EH (cell line): Measurements from ENCODE around the gene DTX1.

Experiments
- DNase-seq: peaks from one replicate; pipeline ENCODE4 v3.0.0-alpha.2; 2015; ENCODE audit warnings: low read depth

Gene DTX1

DNA sequence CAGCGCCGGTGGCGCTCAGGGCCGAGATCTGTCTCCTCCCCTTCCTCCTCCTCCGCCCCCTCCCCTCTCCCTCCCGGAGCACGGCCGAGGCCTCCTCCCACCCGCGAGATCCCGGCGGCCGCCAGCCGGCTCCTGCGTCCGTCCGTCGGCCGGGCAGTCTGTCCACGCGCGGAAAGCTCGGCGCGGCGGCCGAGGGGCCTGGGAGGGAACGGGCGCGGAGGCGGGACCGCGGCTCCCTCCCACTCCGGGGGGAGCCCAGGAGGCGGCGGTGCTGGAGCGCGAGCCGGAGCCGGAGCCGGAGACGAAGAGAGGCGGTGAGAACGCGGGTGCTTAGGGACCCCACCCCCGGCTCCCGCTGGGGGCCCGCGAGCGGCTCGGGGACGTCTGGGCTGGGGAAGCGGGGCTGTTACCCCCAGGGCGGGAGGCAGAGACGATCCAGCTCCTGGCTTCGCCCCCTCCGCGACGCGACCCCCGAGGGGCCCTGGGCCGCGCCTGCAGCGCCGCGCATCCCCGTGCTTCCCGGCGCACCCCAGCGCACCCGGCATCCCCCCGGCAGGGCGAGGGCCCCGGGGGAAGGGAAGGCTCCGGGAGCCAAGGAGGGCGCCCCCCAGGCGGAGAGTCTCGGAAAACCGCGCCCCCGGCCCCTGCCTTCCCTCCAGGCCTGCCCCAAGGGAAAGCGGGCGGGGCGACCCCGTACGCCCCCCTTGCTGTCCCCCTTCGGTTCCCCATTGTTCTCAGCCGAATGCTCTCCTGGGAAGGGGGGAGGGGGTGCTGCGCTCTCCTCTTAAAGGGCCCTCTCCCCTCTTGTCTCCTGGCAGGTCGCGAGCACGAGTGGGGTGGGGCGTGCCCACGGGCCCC is at the start of gene DTX1:
Gene DTX1, plus strand, starts transcription at position 100 of the 858 bp plus-strand sequence. CDS start 1,463 bp downstream, outside the sequence.
- no peak for DNase-seq

DNA sequence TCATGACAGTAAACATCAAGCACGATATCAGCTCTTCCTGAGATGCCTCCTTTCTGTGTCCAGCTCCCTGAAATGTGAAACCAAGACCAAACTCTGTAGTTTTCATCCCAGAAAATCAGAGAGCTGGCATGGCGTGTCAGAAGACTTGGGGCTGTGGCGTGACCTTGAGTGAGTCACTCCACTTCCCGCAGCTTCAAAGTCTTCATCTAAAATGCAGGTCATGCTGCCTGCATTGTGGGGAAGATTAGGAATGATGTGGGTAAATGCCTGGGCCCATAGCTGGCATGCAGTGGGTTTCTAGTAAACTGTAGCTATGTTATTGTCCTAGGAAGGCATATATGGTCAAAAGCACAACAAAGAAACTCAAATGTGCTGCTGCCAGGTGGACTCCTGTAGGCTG is 49.4 kb upstream of the DTX1 start:
- peak; percentile 65 for DNase-seq

DNA sequence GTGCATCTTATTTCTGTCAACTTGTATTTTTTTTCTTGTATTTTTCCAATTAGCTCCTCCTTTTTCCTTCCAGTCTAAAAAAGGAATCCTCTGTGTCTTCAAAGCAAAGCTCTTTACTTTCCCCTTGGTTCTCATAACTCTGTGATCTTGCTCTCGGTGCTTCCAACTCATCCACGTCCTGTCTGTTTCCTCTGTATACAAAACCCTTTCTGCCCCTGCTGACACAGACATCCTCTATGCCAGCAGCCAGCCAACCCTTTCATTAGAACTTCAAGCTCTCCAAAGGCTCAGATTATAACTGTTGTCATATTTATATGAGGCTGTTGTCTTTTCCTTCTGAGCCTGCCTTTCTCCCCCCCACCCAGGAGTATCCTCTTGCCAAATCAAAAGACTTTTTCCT is 45.8 kb upstream of the DTX1 start:
- no peak for DNase-seq

DNA sequence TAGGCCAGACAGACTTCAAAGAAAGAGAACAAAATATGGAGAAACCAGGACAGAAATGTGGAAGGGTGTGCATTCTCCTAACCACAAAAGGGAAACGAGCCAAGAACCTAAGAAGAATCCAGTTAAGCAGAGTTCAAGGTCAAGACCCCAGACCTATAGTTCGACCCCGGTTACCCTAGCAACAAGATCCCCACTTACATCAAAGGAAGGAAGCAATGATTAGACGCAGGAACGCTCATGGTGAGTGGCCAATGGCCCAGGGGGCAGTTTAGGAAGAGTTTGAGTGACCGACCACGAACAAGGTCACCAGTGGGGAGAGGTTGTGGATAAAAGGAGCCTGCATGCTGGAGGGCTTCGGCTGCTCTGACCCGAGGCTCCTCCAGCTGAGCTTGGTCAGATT is 42.0 kb upstream of the DTX1 start:
- no peak for DNase-seq

DNA sequence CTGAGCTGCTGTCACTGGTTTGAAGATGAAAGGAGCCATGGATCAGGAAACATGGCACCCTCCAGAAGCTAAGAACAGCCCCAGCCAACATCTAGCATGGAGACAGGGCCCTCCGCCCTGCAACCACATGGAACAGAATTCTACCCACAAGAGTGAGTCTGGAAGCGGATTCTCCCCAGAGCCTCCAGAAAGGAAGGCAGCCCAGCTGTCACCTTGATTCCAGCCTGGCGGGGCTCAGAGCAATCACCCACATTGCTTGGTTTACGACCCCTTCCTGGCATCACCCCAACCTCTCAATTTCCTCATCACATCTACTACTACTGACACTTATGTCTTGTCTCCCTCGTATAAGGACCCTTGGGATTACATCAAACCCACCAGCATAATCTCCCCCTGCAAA is 39.7 kb upstream of the DTX1 start:
- no peak for DNase-seq

DNA sequence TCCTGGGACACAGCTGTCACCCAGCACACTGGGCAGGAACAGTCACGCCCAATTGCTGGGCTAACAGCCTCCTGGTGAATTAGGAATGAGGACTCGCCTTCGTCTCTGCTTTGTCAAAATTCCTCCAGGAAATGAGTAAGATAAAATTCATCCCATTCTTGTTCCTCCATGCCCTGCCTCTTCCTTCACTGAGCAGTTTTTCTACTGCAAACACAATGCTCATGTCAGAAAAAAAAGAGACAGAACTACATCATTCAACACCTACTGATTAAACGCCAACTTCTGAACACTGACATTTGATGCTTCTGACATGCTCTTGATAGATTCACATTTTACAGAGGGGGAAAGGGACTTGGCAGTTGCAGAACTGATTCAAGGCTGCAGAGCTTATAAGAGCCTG is 37.5 kb upstream of the DTX1 start:
- DNase-seq = peak; percentile 48

DNA sequence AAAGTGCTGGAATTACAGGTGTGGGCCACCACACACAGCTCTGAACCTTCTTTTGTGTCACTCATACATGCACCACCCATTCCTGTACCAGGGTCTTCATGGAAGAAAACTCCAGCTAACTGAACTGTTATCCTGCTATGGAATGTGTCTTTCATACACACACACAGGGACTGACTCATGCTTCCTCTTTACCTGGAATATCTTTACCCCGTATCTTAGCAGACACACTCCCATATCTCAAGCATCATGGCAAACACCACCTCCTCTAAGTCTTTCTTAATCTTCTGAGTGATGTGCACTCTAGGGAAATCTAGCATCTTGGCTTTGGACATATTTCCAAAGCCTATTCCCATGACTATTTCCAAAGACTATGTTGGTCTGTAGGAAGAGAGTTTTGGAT is 35.0 kb upstream of the DTX1 start:
- DNase-seq = no peak

DNA sequence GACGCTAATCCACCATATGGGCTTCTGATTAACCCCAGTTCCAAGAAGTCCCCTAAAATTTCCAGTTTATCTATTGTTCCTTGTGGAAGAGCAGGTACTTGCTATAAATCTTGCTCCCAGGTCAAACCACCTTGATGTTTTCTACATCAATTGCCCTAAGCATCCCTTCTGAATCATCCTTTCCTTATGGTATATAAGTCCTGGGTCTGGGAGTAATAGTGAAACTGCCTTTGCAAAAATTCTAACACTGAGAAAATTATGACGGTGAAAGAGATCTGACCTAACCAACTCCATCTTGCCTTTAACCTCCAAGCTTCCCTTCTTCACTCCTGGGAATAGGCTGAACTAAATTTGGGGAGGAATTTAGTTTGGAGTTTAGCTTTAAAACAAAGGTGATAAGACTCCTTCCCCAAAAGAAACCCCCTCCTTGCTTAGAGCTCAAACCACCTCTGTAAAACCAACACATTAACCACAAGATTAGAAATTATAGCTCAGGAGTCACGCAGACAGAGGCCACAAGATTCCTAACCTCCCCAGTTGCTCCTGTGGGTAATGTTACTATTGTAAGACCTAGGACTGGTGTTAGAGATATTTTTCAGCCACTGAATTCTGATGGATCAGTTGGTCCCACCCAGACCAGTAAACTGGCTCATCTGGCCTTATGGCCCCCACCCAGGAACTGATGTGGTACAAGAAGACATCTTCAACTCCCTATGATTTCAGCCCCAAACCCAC is 33.8 kb upstream of the DTX1 start:
- DNase-seq = no peak

DNA sequence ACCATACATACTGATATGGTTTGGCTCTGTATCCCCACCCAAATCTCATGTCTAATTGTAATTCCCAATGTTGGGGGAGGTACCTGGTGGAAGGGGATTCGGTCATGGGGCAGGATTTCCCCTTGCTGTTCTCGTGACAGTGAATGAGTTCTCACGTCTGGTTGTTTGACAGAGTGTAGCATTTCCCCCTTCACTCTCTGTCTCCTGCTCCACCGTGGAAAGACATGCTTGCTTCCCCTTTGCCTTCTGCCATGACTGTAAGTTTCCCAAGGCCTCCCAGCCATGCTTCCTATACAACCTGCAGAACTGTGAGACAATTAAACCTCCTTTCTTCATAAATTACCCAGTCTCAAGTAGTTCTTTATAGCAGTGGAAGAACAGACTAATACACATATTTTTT is 28.8 kb upstream of the DTX1 start:
- no peak for DNase-seq

DNA sequence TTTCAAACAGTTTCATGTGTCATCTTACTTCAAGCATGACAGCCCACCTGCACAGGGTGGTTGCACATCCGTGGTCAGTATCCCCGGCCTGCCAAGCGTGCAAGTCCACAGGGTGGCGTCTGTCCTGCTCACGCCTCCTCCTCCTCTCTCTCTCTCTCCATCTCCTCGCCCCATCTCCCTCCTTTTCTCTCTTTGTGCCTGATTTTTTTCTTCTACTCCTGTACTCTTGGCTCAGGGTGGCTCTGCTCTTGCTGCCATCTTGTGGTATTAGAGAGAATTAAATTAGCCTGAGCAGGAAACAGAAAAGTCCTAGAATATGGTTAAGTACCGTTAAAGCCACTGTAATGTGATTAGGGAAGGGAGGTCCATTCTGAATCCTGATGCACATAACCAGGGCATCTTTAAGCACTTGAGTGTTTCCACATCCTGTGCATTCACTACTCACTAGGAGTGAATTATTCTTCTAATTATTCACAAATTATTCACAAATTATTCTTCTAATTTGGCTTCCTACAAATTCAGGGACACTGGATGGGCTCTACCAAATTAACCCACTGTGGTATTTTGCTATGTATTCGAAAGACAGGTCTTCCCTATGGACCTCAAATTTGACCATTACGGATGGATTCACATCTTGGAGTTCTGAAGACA is 25.5 kb upstream of the DTX1 start:
- peak; percentile 69 for DNase-seq

DNA sequence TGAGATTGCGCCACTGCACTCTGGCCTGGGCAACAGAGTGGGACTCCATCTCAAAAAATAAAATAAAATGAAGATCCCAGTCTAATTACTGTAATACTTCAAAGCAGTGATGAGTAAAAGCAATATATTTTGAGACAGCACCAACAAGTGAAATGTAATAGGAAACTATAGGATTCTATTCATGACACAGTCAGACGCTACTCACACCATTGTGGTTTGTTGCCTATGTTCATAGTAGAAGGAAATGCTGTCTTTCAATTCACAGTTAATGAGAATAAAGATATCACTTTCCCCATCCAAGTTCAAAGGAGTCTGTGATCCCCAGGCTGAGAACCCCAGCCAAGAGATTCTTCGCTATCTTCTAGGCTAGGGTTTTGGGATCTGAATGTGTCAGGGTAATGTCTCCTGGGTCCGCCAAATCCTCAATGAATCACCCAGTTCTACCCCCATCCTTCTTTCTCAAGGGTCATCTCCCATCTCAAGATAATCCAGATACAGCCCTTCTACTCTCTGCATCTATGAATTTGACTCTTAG is 16.6 kb upstream of the DTX1 start:
- DNase-seq = no peak

DNA sequence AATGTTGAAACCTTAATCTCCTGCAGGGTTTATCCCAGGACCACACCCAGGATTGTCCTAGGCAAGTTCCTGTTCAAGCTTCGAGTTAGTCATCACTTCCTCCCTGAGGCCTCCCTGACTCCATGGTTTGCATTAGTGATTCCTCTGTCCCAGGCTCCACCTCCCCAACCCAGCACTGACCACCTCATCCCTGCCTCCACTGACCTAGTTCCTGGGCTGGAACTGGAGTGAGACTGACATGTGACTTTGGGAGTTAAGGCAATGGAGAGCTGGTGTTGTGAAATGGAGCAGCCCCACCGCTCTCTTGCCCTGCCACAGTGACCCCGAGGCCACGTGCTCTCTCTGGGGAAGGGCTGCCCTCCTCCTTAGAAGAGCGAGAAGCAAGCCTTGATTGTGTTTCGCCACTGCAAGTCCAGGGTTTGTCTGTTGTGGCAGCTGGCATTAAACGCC is 15.8 kb upstream of the DTX1 start:
- DNase-seq = peak; percentile 64

DNA sequence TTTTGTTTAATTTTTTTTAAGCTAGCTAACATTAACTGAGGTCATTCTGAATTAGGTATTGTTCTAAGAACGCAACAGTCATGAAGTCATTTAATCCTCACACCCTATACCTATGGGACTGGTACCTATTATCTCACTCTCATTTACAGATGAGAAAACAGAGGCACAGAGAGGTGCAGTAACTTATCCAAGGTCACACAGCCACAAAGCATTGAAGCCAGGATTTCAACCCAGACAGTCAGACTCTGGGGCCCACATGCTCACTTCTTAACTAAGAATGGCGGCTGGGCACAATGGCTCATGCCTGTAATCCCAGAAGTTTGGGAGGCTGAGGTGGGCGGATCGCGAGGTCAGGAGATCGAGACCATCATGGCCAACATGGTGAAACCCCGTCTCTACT is 15.0 kb upstream of the DTX1 start:
- DNase-seq = no peak

DNA sequence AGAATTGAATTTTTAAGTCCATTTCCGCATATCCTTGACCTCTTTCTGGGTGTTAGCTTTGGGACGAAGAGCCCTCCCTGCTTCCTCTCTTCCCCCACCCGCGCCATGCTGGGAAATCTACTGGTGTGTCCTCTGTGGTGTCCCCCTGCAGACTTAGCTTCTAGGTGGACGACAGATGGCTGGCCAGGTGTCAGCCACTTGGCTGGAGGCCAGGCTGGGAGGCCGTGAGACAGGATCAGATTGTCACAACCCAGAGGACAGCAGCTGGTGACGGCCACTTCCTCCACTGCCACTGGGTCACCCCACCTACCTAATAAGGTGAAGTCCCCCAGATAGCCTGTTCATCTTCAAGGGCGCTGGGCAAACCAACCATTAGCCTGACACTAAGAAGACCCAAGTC is 13.3 kb upstream of the DTX1 start:
- DNase-seq = no peak

DNA sequence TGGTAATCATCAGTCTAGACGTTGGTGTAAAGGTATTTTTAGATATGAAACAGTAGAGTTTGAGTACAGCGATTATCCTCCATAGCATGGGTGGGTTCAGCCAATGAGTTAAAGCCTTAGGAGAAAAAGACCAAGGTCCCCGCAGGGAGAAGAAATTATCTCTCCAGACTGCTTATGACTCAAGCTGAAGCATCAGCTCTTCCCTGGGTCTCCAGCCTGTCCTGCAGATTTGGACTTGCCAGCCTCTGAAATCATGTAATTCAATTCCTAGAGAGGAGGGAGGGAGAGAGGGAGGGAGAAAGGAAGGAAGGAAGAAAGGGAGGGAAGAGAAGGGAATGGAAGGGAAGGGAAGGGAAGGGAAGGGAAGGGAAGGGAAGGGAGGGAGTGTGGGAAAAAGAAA is 12.0 kb upstream of the DTX1 start:
- no peak for DNase-seq

DNA sequence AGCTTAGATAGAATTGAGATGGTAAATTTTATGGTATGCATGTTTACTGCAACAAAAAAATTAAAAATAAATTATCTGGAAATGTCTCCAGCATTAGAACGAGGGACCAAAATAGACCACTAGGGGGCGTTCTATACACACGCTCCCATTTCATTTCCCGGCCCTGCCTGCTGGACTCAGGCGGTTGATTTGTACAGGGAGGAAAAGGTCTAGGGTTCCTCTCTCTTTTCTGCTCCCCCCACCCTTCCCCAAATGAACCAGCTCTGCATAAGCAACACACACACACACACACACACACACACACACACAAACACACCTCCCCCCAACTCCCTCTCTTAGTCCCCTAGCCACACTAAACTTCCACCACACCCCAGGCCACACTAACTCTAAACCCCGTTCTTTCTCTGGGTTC is 7.8 kb upstream of the DTX1 start:
- peak; percentile 64 for DNase-seq

DNA sequence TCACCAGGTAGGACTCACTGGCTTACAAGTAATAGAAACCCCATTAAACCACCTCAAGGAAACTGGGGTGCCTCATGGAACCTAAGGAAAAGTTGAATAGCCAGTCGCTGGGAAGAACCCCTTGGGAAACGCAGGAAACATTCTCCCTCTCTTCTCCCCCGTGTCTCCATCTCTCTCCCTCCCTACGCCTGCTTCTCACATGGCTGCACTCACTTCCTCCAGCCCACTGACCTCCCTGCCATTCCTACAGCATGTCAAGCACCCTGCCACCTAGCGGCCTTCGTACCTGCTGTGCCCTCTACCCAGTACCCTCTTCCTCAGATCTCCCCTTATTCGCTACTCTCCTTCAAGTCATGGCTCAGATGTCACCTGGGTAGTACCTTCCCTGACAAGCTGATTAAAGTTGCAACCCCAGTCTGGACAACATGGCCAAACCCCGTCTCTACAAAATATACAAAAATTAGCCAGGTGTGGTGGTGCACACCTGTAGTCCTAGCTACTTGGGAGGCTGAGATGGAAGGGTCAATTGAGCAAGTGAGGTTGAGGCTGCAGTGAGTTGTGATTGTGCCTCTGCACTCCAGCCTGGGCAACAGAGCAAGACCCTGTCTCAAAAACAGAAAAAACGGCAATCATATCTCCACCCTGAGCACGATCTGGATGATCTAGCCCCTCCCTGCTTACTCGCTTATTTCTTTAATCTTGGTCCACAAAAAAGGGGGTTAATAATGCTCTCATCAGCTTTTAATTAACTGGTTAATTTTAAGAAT is 6.4 kb upstream of the DTX1 start:
- DNase-seq = peak; percentile 15

DNA sequence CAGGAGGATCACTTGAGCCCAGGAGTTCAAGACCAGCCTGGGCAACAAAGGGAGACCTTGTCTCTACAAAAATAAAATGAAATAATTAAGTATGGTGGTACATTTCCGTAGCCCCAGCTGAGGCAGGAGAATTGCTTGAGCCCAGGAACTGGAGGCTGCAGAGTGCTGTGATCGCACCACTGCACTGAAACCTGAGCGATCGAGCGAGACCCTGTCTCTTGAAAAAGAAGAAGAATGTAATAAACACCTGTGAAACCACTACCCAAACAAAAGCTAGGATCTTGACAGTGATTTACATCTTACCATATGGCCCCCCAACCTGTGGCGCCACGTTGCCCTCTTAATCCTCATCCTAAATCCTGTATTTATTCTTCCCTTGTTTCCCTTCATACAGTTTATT is 5.7 kb upstream of the DTX1 start:
- no peak for DNase-seq

DNA sequence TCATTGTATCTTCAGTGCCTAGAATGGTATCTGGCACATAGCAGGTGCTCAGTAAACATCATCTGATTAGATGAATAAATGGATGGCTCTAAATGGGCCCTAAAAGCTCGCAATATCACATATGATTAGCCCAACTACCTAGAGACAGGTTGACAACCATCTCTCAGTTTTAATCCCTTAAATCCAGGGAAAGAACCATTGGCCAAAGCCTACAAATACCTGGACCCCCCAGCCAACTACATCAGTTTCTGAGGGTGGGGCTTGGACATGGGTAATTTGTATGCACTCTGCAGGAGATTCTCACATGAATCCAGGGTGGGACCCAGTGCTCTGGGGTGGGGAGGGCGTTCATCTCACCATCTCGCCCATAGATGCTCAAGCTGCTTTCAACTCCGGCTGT is 4.8 kb upstream of the DTX1 start:
- DNase-seq = no peak

DNA sequence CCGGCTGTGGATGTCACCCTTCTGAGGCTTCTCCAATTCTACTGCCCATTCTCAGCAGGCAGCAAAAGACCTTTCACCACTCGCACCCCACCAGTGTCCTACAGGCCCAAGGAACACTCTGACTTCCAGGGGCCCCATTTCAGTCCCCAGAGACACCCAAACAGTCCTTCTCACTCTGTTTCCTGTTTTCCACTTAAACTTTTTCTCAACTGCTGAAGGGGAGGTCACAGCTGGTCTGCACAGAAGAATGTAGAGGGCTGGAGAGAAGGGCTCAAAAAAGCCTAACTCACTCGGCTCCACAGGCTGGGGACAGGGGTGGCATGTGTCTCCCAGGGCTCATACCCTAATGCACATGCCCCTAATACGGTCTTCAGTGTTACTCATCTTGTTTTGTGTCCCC is 4.2 kb upstream of the DTX1 start:
- DNase-seq = no peak

DNA sequence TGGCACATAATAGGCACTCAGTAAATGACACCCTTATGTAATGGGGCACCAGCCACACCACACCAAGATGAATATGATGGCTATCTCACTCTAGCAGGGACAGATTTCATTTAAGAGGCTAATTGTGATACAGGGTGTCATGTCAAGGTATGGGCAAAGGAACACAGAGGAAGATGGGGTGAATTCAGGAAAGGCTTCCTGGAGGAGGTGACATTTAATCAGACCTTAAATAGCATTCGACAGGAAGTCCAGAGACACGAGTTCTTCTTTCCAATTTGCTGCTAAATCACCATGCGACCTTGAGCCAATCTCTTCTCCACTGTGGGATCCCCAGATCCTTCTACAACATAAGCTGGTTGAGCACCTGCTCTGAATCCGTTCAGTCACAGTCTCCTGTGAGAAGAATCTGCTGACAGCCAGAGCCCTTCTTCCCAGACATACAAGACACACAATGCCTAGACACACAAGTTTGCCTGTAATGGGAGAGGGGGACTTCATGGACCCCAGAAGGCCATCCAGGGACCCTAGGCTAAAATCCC is 1.5 kb upstream of the DTX1 start:
- DNase-seq = no peak
